ENCODE data around the gene CPNE4. TPM values are rescaled to one million over a fixed set of nuclear protein-coding genes. Genes with fewer than 3 reads are reported as not detected.

Gene CPNE4
- total RNA-seq, 1 experiment from 2014 or later = 0.41 TPM

DNA sequence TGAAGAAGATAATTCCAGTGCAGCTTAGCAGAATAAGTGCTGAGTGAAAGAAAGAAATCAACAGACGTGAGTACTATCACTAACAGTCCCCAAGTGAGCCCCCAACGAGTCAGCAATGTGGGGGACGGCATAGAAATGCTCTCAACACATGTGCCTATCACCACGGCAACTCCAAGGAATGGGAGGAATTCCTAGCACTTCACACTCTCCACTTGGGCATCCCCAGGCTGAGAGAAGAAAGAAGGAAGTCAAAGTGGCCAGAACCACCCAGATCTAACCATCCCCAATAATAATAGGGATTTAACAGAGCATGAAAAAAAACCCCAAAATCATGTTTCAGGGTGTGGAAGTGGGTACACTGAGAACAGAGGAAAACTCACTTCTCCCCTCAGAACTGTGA is 29.3 kb upstream of the CPNE4 start:
- Mint-ChIP-seq H3K27me3 (ENCODE audit: insufficient read depth, unreplicated experiment) (peaks cover 19% of the 10 kb centered on the region), H3K9me3 (ENCODE audit: unreplicated experiment) (no peaks in the 10 kb centered on the region), H3K27ac (ENCODE audit: unreplicated experiment) (no peak overlapping the region), H3K36me3 (ENCODE audit: insufficient read depth, unreplicated experiment) (no peaks in the 10 kb centered on the region), H3K4me3 (ENCODE audit: unreplicated experiment) (no peak overlapping the region), H3K4me1 (ENCODE audit: low read depth, unreplicated experiment) (no peaks in the 10 kb centered on the region)
- intact Hi-C loops (cut with micrococcal nuclease; ENCODE audit: unreplicated experiment) = no loop called here
- no peaks in the 10 kb centered on the region for H3K36me3 ChIP-seq (ENCODE audit: control insufficient read depth, insufficient read depth, low read length)
- TF ChIP-seq, protein P1, sequence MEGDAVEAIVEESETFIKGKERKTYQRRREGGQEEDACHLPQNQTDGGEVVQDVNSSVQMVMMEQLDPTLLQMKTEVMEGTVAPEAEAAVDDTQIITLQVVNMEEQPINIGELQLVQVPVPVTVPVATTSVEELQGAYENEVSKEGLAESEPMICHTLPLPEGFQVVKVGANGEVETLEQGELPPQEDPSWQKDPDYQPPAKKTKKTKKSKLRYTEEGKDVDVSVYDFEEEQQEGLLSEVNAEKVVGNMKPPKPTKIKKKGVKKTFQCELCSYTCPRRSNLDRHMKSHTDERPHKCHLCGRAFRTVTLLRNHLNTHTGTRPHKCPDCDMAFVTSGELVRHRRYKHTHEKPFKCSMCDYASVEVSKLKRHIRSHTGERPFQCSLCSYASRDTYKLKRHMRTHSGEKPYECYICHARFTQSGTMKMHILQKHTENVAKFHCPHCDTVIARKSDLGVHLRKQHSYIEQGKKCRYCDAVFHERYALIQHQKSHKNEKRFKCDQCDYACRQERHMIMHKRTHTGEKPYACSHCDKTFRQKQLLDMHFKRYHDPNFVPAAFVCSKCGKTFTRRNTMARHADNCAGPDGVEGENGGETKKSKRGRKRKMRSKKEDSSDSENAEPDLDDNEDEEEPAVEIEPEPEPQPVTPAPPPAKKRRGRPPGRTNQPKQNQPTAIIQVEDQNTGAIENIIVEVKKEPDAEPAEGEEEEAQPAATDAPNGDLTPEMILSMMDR (IDR thresholded peaks at IDR 0.05; ENCODE audit: insufficient read depth in 1 of 2, low read depth in 1 of 2, low read length in 1 of 2, severe bottlenecking in 1 of 2, unreplicated experiment in 1 of 2) = no peak
- no TSS peak for BruUV-seq (replicated peaks)
- no peak overlapping the region for H3K4me3 ChIP-seq (ENCODE audit: low read depth, low read length)
- H3K27me3 ChIP-seq (replicated peaks; ENCODE audit: control insufficient read depth, insufficient read depth, low read length) = no peaks in the 10 kb centered on the region
- no peaks in the 10 kb centered on the region for H3K4me1 ChIP-seq
- H3K9me3 ChIP-seq = no peaks in the 10 kb centered on the region
- no peak for DNase-seq
- ChIA-PET CTCF (no interaction called here), POLR2A (no interaction called here)

DNA sequence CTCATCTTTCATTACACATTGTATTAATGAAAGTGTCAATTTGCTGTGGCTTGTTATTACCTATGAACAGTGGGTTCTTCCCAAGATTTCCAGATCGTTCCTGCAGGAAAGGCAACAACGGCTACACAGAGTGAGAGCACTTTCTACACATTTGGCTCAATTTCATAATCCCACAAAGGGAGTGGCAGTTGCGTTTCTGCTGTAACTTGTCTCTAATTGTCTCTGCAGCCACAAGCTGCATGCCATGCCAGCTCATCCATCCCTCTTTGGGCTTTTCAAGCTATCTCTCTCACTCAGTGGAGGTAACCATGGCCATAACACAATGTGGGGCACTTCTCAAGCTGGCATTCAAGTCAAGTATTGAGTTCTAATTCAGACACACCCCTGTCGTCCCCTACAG is 27.7 kb upstream of the CPNE4 start:
- no TSS peak for BruUV-seq (replicated peaks)
- H3K4me1 Mint-ChIP-seq (ENCODE audit: low read depth, unreplicated experiment) = no peaks in the 10 kb centered on the region
- TF ChIP-seq, protein P1 (IDR thresholded peaks at IDR 0.05; ENCODE audit: insufficient read depth in 1 of 2, low read depth in 1 of 2, low read length in 1 of 2, severe bottlenecking in 1 of 2, unreplicated experiment in 1 of 2) = no peak
- H3K27ac Mint-ChIP-seq (ENCODE audit: unreplicated experiment) = no peak overlapping the region
- Histone ChIP-seq H3K9me3 (no peaks in the 10 kb centered on the region), H3K4me1 (no peaks in the 10 kb centered on the region), H3K27me3 (replicated peaks; ENCODE audit: control insufficient read depth, insufficient read depth, low read length) (no peaks in the 10 kb centered on the region), H3K36me3 (ENCODE audit: control insufficient read depth, insufficient read depth, low read length) (no peaks in the 10 kb centered on the region), H3K4me3 (ENCODE audit: low read depth, low read length) (no peak overlapping the region)
- CTCF ChIA-PET = no interaction called here
- H3K9me3 Mint-ChIP-seq (ENCODE audit: unreplicated experiment) = no peaks in the 10 kb centered on the region
- H3K36me3 Mint-ChIP-seq (ENCODE audit: insufficient read depth, unreplicated experiment) = no peaks in the 10 kb centered on the region
- peaks cover 23% of the 10 kb centered on the region for H3K27me3 Mint-ChIP-seq (ENCODE audit: insufficient read depth, unreplicated experiment)
- POLR2A ChIA-PET = no interaction called here
- H3K4me3 Mint-ChIP-seq (ENCODE audit: unreplicated experiment) = no peak overlapping the region
- intact Hi-C loops (cut with micrococcal nuclease; ENCODE audit: unreplicated experiment) = no loop called here
- DNase-seq = no peak

- Mint-ChIP-seq H3K4me1 (ENCODE audit: low read depth, unreplicated experiment) (no peaks in the 10 kb centered on the region), H3K4me3 (ENCODE audit: unreplicated experiment) (no peak overlapping the region), H3K9me3 (ENCODE audit: unreplicated experiment) (no peaks in the 10 kb centered on the region), H3K27ac (ENCODE audit: unreplicated experiment) (no peak overlapping the region), H3K36me3 (ENCODE audit: insufficient read depth, unreplicated experiment) (no peaks in the 10 kb centered on the region), H3K27me3 (ENCODE audit: insufficient read depth, unreplicated experiment) (peaks cover 14% of the 10 kb centered on the region)
- CTCF ChIA-PET = no interaction called here
- DNase-seq = no peak
- H3K4me1 ChIP-seq = no peaks in the 10 kb centered on the region
- TF ChIP-seq, protein P1 (IDR thresholded peaks at IDR 0.05; ENCODE audit: insufficient read depth in 1 of 2, low read depth in 1 of 2, low read length in 1 of 2, severe bottlenecking in 1 of 2, unreplicated experiment in 1 of 2) = no peak
- H3K4me3 ChIP-seq (ENCODE audit: low read depth, low read length) = no peak overlapping the region
- no TSS peak for BruUV-seq (replicated peaks)
- H3K36me3 ChIP-seq (ENCODE audit: control insufficient read depth, insufficient read depth, low read length) = no peaks in the 10 kb centered on the region
- POLR2A ChIA-PET = no interaction called here
- intact Hi-C loops (cut with micrococcal nuclease; ENCODE audit: unreplicated experiment) = no loop called here
- no peaks in the 10 kb centered on the region for H3K9me3 ChIP-seq
- H3K27me3 ChIP-seq (replicated peaks; ENCODE audit: control insufficient read depth, insufficient read depth, low read length) = no peaks in the 10 kb centered on the region
Measured at GRCh38 chr3:132055872-132056271, 21.1 kb upstream of the CPNE4 start.
